Measurements from ENCODE around the gene RASSF8.

- TF ChIP-seq EGR1 (IDR thresholded peaks at IDR 0.05) (no peak), NFIC (IDR thresholded peaks at IDR 0.05) (no peak), TAF1 (IDR thresholded peaks at IDR 0.05; ENCODE audit: low read depth) (no peak), TCF12 (IDR thresholded peaks at IDR 0.05; ENCODE audit: low read depth) (no peak), REST (IDR thresholded peaks at IDR 0.05; ENCODE audit: low read depth) (no peak), CREB1 (IDR thresholded peaks at IDR 0.05; ENCODE audit: low read depth) (no peak), CEBPB (IDR thresholded peaks at IDR 0.05) (no peak), RAD21 (IDR thresholded peaks at IDR 0.05; ENCODE audit: low read depth) (no peak), YY1 (IDR thresholded peaks at IDR 0.05; ENCODE audit: low read depth) (no peak), EP300 (IDR thresholded peaks at IDR 0.05; ENCODE audit: borderline replicate concordance) (no peak), MAX (IDR thresholded peaks at IDR 0.05) (no peak), TEAD4 (IDR thresholded peaks at IDR 0.05) (no peak), ZBTB7A (IDR thresholded peaks at IDR 0.05; ENCODE audit: low read depth) (no peak)
These were observed 22.9 kb upstream of the RASSF8 start for GRCh38 chr12:25935355-25936144.

Measured in Ishikawa (cell line).